ENCODE results near the gene LYSMD1. TPM values are rescaled to one million over a fixed set of nuclear protein-coding genes. Genes with fewer than 3 reads are reported as not detected.
"Not testable (repeated sequence)": the region's sequence is repeated elsewhere in the genome, so short reads cannot be mapped to it uniquely, and the experiment has no call there.

The LYSMD1 gene
- total and polyA plus RNA-seq, 2 donors (not counting 1 experiment from before 2014, with no cell fraction given), result 4.6 to 9.7 TPM

DNA sequence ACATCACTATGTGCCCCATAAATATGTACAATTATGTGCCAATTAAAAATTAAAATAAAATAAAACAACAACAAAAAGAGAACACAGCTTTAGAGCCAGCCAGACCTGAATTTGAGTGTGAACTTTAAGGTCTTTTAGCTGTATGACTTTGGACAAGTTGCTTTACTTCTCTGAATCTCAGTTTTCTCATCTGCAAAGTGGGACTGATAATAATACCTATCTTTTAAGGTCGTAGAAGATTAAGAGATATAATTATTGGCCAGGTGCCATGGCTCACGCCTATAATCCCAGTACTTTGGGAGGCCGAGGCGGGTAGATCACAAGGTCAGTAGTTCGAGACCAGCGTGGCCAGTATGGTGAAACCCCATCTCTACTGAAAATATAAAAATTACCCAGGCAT is 27.6 kb upstream of the LYSMD1 start:
- Histone ChIP-seq H2AFZ (ENCODE audit: low read length) (no peak overlapping the region), H3K36me3 (ENCODE audit: control insufficient read depth, insufficient read depth, low read length) (no peaks in the 10 kb centered on the region), H4K20me1 (ENCODE audit: control insufficient read depth, extremely low read depth, insufficient read depth, low read length) (no peaks in the 10 kb centered on the region), H3K4me1 (ENCODE audit: control insufficient read depth, extremely low read depth, insufficient read depth, low read length) (peaks cover 11% of the 10 kb centered on the region), H3K79me2 (ENCODE audit: control insufficient read depth, insufficient read depth, low read length) (peaks cover 15% of the 10 kb centered on the region), H3K9ac (ENCODE audit: insufficient read depth, low read length) (no peak overlapping the region), H3K4me3 (replicated peaks in 1 of 4; ENCODE audit: control extremely low read depth in 1 of 4, insufficient read depth in 1 of 4, low read depth in 3 of 4, low read length in 4 of 4) (no peak overlapping the region), H3K27ac (ENCODE audit: insufficient read depth, low read length) (no peak overlapping the region), H3K27me3 (ENCODE audit: control insufficient read depth, insufficient read depth, low read length) (no peaks in the 10 kb centered on the region), H3K9me3 (ENCODE audit: control insufficient read depth, insufficient read depth, low read depth, low read length) (no peaks in the 10 kb centered on the region), H3K4me2 (ENCODE audit: extremely low read depth, insufficient read depth, low read length) (no peak overlapping the region)
- TF ChIP-seq, protein P1, sequence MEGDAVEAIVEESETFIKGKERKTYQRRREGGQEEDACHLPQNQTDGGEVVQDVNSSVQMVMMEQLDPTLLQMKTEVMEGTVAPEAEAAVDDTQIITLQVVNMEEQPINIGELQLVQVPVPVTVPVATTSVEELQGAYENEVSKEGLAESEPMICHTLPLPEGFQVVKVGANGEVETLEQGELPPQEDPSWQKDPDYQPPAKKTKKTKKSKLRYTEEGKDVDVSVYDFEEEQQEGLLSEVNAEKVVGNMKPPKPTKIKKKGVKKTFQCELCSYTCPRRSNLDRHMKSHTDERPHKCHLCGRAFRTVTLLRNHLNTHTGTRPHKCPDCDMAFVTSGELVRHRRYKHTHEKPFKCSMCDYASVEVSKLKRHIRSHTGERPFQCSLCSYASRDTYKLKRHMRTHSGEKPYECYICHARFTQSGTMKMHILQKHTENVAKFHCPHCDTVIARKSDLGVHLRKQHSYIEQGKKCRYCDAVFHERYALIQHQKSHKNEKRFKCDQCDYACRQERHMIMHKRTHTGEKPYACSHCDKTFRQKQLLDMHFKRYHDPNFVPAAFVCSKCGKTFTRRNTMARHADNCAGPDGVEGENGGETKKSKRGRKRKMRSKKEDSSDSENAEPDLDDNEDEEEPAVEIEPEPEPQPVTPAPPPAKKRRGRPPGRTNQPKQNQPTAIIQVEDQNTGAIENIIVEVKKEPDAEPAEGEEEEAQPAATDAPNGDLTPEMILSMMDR (conservative IDR thresholded peaks at IDR 0.05 in 1 of 2, IDR thresholded peaks at IDR 0.05 in 1 of 2; ENCODE audit: low read depth in 1 of 2, low read length in 2 of 2), result no peak
- no peak for TF ChIP-seq EZH2 (IDR thresholded peaks at IDR 0.05; ENCODE audit: low read length, missing control alignments)
- no peak for DNase-seq (ENCODE audit: low read depth in 2 of 2)

DNA sequence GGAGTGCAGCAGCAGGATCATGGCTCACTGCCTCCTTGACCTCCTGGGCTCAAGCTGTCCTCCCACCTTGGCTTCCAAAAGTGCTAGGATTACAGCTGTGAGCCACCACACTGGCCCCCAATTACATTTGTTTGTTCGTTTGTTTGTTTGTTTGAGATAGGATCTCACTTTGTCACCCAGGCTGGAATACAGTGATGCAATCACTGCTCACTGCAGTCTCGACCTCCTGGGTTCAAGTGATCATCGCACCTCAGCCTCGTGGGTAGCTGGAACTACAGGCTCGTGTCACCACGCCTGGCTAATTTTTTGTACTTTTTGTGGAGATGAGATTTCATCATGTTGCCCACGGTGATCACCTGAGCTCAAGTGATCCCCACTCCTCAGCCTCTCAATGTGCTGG is 26.3 kb upstream of the LYSMD1 start:
- TF ChIP-seq, protein P1 (conservative IDR thresholded peaks at IDR 0.05 in 1 of 2, IDR thresholded peaks at IDR 0.05 in 1 of 2; ENCODE audit: low read depth in 1 of 2, low read length in 2 of 2), result no peak
- no peak for TF ChIP-seq EZH2 (IDR thresholded peaks at IDR 0.05; ENCODE audit: low read length, missing control alignments)

DNA sequence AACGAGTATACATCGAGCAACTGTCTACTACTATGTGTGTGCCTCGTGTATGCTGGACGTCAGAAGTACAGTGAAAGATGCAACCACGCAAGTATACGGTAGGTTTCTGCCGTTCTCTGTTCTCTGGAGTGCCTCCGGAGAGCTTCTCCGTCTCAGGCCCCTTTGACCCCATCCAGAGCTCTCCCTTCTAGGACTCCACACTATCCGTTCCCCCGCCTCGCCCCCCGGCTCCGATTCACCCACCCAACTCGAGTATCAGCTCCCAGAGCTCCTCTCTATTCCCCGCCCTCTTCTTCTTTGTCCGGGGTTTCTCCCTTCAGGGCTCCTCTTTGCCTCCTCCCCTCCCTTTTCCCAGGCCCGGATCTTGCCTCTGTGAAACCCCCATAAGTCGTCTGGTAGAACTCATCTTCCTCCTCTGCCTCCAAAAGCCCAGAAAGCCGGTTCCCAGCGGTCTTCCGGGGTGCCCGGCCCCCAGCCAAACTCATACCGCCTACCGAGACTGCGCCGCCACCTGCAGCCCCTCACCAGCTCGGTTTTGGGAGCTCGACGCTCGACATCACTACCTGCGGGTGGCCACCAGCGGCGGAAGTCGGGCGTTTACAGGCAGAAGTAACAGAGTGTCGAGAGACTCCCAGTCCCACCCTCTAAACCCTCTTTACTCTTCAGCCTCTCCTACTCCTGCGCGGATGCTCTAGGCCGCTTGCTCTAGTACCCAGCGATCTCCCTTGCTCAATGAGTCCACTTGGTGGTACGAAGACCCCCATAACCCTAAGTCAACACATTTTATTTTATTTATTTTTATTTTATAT is 24.1 kb upstream of the LYSMD1 start, which contains the start of gene VPS72:
TSS of gene VPS72 (minus strand) at position 561 of the 809 bp plus-strand sequence. CDS start at position 485, 76 bp downstream.
- Histone ChIP-seq H3K36me3 (ENCODE audit: control insufficient read depth, insufficient read depth, low read length) (peaks cover 6% of the 10 kb centered on the region), H3K79me2 (ENCODE audit: control insufficient read depth, insufficient read depth, low read length) (peaks cover 28% of the 10 kb centered on the region), H3K27ac (ENCODE audit: insufficient read depth, low read length) (peak within 1 kb of the TSS; percentile 89), H3K27me3 (ENCODE audit: control insufficient read depth, insufficient read depth, low read length) (no peaks in the 10 kb centered on the region), H3K9me3 (ENCODE audit: control insufficient read depth, insufficient read depth, low read depth, low read length) (no peaks in the 10 kb centered on the region), H3K4me3 (replicated peaks in 1 of 4; ENCODE audit: control extremely low read depth in 1 of 4, insufficient read depth in 1 of 4, low read depth in 3 of 4, low read length in 4 of 4) (peak within 1 kb of the TSS; percentile 90 to 99 (median 94)), H4K20me1 (ENCODE audit: control insufficient read depth, extremely low read depth, insufficient read depth, low read length) (no peaks in the 10 kb centered on the region), H3K4me2 (ENCODE audit: extremely low read depth, insufficient read depth, low read length) (peak within 1 kb of the TSS; percentile 96), H2AFZ (ENCODE audit: low read length) (peak within 1 kb of the TSS; percentile 75), H3K9ac (ENCODE audit: insufficient read depth, low read length) (peak within 1 kb of the TSS; percentile 83), H3K4me1 (ENCODE audit: control insufficient read depth, extremely low read depth, insufficient read depth, low read length) (peaks cover 8% of the 10 kb centered on the region)
- TF ChIP-seq, protein P1 (conservative IDR thresholded peaks at IDR 0.05 in 1 of 2, IDR thresholded peaks at IDR 0.05 in 1 of 2; ENCODE audit: low read depth in 1 of 2, low read length in 2 of 2), result no peak
- no peak for TF ChIP-seq EZH2 (IDR thresholded peaks at IDR 0.05; ENCODE audit: low read length, missing control alignments)
- peak; percentile 89 to 93 for DNase-seq (ENCODE audit: low read depth in 2 of 2)

More for the DNA sequence above, 26.3 kb upstream of the LYSMD1 start:
- Histone ChIP-seq H3K36me3 (ENCODE audit: control insufficient read depth, insufficient read depth, low read length) (no peaks in the 10 kb centered on the region), H3K9me3 (ENCODE audit: control insufficient read depth, insufficient read depth, low read depth, low read length) (no peaks in the 10 kb centered on the region), H3K79me2 (ENCODE audit: control insufficient read depth, insufficient read depth, low read length) (peaks cover 22% of the 10 kb centered on the region), H3K4me3 (replicated peaks in 1 of 4; ENCODE audit: control extremely low read depth in 1 of 4, insufficient read depth in 1 of 4, low read depth in 3 of 4, low read length in 4 of 4) (no peak overlapping the region), H3K27me3 (ENCODE audit: control insufficient read depth, insufficient read depth, low read length) (no peaks in the 10 kb centered on the region), H2AFZ (ENCODE audit: low read length) (no peak overlapping the region), H3K4me2 (ENCODE audit: extremely low read depth, insufficient read depth, low read length) (no peak overlapping the region), H3K9ac (ENCODE audit: insufficient read depth, low read length) (no peak overlapping the region), H4K20me1 (ENCODE audit: control insufficient read depth, extremely low read depth, insufficient read depth, low read length) (no peaks in the 10 kb centered on the region), H3K27ac (ENCODE audit: insufficient read depth, low read length) (no peak overlapping the region), H3K4me1 (ENCODE audit: control insufficient read depth, extremely low read depth, insufficient read depth, low read length) (peaks cover 8% of the 10 kb centered on the region)
- no peak for DNase-seq (ENCODE audit: low read depth in 2 of 2)

DNA sequence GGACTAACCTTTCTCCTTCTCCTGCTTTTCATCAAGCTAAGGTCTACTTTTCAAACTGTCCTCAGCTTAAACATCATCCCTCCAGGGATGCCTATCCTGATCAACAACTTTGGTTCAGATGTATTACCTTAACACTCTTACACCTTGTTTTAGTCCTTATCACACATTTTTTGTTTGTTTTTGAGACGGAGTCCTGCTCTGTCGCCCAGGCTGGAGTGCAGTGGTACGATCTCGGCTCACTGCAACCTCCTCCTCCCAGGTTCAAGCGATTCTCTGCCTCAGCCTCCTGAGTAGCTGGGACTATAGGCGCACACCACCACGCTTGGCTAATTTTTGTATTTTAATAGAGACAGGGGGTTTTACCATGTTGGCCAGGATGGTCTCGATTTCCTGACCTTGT is 23.0 kb upstream of the LYSMD1 start:
- H3K27me3 ChIP-seq (ENCODE audit: control insufficient read depth, insufficient read depth, low read length); DNase-seq (ENCODE audit: low read depth in 2 of 2); H3K36me3 ChIP-seq (ENCODE audit: control insufficient read depth, insufficient read depth, low read length); H3K9ac ChIP-seq (ENCODE audit: insufficient read depth, low read length); H3K4me1 ChIP-seq (ENCODE audit: control insufficient read depth, extremely low read depth, insufficient read depth, low read length); H3K9me3 ChIP-seq (ENCODE audit: control insufficient read depth, insufficient read depth, low read depth, low read length); H2AFZ ChIP-seq (ENCODE audit: low read length); H4K20me1 ChIP-seq (ENCODE audit: control insufficient read depth, extremely low read depth, insufficient read depth, low read length): not testable (repeated sequence)
- Histone ChIP-seq H3K4me3 (replicated peaks in 1 of 4; ENCODE audit: control extremely low read depth in 1 of 4, insufficient read depth in 1 of 4, low read depth in 3 of 4, low read length in 4 of 4) (peak overlapping the region; percentile 90 to 99 (median 94)), H3K79me2 (ENCODE audit: control insufficient read depth, insufficient read depth, low read length) (peaks cover 28% of the 10 kb centered on the region), H3K27ac (ENCODE audit: insufficient read depth, low read length) (peak overlapping the region; percentile 20), H3K4me2 (ENCODE audit: extremely low read depth, insufficient read depth, low read length) (peak overlapping the region; percentile 96)

Data from fibroblast of lung (primary cell).